HG02763 (cell line): Measurements from ENCODE around the gene TTC28.
"Not testable (repeated sequence)": the region's sequence is repeated elsewhere in the genome, so short reads cannot be mapped to it uniquely, and the experiment has no call there.

Source experiments
- ATAC-seq: cut with Tn5 transposase; IDR thresholded peaks from one replicate; pipeline ENCODE4 v1.9.1; 2021; ENCODE audit warnings: mild to moderate bottlenecking, moderate library complexity; ENCODE audit not compliant: unreplicated experiment

Gene TTC28

GRCh38 chr22:28204382-28204781 lies 475.3 kb downstream of the TTC28 start:
- ATAC-seq = no peak

GRCh38 chr22:28203286-28203685 lies 476.4 kb downstream of the TTC28 start:
- ATAC-seq = no peak

DNA sequence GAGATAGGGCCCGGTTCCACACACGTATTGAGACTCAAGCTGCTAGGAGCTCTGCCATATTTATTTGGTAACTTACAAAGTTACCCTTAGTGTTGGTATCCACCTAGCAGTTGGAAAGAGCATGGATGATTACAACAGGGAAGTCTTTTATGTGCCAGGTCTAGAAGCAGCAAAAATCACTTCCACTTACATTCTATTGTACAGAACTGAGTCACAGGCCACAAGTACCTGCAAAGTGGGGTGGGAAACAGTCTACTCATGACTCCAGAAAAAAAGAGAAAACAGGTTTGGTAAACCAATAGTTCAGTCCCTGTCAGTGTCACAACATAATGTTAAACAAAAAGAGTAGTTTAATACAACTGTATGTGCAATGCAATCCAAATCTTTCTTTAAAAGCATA lies 480.9 kb downstream of the TTC28 start:
- no peak for ATAC-seq

DNA sequence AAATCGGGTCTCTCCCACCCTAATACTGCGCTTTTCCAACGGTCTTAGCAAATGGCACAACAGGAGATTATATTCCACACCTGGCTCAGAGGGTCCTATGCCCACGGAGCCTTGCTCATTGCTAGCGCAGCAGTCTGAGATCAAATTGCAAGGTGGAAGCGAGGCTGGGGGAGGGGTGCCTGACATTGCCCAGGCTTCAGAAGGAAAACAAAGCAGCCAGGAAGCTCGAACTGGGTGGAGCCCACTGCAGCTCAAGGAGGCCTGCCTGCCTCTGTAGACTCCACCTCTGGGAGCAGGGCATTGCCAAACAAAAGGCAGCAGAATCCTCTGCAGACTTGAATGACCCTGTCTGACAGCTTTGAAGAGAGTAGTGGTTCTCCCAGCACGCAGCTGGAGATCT lies 488.1 kb downstream of the TTC28 start:
- ATAC-seq = not testable (repeated sequence)

- no peak for ATAC-seq
Measured at GRCh38 chr22:28188178-28188879, 491.3 kb downstream of the TTC28 start.

GRCh38 chr22:28187612-28188011 lies 492.0 kb downstream of the TTC28 start:
- ATAC-seq = no peak

DNA sequence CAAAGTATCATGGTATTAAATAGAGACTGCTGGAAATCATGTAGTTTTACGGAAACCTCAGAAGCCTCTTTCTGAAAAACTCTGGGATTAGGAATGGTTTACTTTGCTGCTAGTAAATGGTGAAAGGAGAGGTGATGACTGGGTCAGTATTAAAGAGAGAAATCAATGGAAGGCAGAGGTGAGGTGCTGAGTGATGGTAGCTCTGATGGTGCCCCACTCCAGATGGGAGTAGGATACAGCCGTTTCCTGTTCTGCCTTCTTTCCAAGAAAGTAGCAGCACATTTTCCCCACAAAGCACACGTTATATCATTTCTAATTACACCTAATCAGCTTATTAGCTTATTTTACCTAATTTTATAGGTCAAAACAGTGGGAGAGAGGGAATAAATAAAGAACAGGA lies 493.0 kb downstream of the TTC28 start:
- no peak for ATAC-seq

GRCh38 chr22:28185130-28185529 lies 494.5 kb downstream of the TTC28 start:
- no peak for ATAC-seq

DNA sequence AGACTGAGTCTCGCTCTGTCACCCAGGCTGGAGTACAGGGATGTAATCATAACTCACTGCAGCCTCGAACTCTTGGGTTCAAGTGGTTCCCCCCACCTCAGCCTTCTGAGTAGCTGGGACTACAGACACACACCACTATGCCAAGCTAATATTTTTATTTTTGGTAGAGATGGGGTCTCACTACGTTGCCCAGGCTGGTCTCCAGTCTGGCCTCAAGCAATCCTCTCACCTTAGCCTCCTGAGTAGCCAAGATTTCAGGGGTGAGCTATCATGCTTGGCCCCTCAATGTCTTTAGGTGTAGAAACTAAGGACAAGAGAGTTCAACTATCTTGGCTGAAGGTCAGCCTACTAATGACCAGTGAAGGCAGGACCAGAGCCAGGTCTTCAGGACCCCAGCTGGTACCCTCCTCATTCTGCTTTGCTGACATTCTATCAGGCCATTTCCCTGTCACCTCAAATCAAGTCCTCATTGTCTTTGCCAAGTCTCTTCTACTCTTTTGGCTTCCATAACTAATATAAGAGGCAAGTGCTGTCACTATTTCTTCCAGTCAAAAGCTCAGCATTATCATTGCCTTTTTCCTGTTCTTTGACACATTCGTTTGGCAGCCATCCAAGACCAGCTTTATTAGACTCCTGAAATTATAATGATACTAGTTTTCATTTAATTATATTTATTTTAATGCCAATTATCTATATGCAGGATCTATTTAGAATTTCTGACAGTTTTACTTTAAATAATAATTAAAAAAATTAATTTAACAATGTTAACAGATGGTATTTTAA lies 496.4 kb downstream of the TTC28 start:
- no peak for ATAC-seq

GRCh38 chr22:28180804-28181731 lies 498.6 kb downstream of the TTC28 start:
- ATAC-seq = no peak

GRCh38 chr22:28179392-28179791 lies 500.2 kb downstream of the TTC28 start:
- no peak for ATAC-seq

GRCh38 chr22:28175730-28176492 lies 503.7 kb downstream of the TTC28 start:
- no peak for ATAC-seq

DNA sequence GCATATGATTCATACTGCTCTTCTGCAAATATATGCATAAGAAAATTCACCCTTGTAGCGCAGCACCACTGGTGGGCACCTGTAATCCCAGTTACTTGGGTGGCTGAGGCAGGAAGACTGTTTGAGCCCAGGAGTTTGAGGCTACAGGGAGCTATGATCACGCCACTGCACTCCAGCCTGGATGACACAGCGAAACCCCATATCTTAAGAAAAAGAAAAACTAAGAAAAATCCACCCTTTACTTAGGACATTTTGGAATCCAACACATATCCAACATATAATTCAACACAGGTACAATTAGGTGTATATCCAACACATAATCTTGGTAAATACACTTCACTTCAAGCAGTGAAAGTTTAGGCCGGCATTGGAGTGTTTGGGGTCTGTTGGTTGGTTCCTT lies 505.1 kb downstream of the TTC28 start:
- ATAC-seq = no peak

GRCh38 chr22:28172892-28173670 lies 506.6 kb downstream of the TTC28 start:
- ATAC-seq = no peak

- no peak for ATAC-seq
Measured at GRCh38 chr22:28171712-28172111, 507.9 kb downstream of the TTC28 start.

DNA sequence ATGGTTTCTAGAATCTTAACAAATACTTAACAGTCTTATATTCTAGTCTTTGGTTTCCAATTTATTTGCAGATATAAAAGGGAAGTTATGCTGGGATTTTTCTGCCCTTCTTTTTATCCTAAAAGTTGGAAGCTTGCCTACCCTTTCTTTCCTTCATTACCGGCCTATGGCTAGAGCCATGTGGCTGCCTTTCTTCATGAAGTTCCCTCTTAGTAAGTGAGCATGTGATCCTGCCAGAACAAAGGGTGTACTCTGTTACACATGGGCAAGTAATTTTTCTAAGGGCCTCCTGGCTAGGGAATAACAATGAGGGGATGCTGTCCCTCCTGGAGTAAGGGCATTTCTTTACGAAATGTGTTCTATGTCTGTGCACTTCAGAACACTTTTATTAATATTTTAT lies 508.5 kb downstream of the TTC28 start:
- no peak for ATAC-seq

DNA sequence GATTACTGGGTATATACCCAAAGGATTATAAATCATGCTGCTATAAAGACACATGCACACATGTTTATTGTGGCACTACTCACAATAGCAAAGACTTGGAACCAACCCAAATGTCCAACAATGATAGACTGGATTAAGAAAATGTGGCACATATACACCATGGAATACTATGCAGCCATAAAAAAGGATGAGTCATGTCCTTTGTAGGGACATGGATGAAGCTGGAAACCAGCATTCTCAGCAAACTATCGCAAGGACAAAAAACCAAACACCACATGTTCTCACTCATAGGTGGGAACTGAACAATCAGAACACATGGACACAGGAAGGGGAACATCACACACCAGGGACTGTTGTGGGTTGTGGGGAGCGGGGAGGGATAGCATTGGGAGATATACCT lies 510.3 kb downstream of the TTC28 start:
- ATAC-seq = not testable (repeated sequence)

- ATAC-seq = no peak
Measured at GRCh38 chr22:28155808-28156207, 523.8 kb downstream of the TTC28 start.

- no peak for ATAC-seq
Measured at GRCh38 chr22:28154861-28155260, 524.8 kb downstream of the TTC28 start.
